ENCODE results near the gene MORC2.

The MORC2 gene

DNA sequence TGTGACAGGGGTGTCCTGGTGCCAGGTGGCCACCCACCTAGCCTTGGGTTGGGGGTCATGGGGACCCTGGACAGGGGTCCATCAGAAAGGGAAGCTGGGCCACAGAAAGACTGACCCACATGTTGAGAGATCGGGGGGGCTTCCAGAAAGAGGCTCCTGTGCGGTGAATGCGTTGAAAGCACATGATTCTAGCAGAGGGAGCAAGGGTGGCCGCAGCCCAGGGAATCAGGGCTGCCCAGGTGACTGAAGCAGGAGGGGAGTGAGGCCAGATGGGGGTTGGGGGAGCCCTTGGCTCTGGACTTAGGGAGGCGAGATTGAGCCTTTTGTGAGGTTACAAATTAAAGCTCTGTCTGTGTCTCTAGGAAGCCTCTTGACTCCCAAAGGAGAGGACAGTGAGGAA, 80.7 kb downstream of the MORC2 start:
- no peak for DNase-seq (ENCODE audit: low read depth)

GRCh38 chr22:30887453-30887852, 81.1 kb downstream of the MORC2 start:
- DNase-seq (ENCODE audit: low read depth): no peak

DNA sequence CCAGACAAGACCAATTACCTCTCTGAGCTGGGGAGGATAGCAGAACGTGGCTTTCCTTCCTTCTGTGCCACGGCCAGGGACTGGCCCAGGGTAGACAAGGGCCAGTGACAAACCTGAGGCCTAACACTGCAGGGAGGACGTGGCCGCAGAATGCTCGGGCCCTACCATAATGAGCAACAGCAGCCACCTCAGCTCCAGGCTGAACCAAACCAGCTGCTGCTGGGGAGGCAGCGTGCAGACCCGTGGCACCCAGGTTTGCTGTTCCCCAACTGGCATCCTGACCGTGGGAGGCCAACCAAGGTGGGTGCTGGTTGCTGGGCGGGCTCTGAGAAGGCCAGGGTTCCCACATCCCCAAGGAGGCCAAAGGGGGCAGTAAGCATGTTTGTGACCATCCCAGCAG, 83.0 kb downstream of the MORC2 start:
- no peak for DNase-seq (ENCODE audit: low read depth)

- no peak for DNase-seq (ENCODE audit: low read depth)
Measured at GRCh38 chr22:30885001-30885366, 83.6 kb downstream of the MORC2 start.

- no peak for DNase-seq (ENCODE audit: low read depth)
Measured at GRCh38 chr22:30884211-30885000, 84.2 kb downstream of the MORC2 start.

- DNase-seq (ENCODE audit: low read depth): no peak
Measured at GRCh38 chr22:30883586-30884145, 84.9 kb downstream of the MORC2 start.

DNA sequence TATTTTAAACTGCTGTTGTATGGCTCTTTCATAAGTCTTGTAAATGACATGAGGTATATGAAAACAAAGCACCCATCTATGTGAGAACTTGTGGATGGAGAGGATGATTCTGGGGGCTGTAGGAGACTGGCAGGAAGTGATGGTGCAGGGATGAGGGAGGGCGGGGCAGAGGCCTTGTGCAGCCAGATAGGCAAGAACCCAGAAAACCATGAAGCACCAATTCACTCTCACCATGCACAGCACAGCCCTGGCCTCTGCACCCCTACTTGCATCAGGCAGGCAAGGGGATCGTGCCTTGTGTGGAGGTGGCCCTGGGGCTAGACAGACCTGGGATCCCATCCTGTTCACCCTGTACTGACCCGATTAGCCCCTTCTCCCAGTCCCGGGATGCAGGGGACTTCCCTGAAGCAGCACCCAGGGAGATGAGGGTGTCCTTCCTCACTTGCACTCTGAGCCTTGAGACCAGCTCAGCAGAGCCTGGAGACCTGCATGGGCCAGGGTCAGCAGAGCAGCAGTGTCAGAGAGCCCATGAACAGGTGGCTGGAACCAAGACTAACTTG, 85.5 kb downstream of the MORC2 start:
- DNase-seq (ENCODE audit: low read depth): no peak

DNA sequence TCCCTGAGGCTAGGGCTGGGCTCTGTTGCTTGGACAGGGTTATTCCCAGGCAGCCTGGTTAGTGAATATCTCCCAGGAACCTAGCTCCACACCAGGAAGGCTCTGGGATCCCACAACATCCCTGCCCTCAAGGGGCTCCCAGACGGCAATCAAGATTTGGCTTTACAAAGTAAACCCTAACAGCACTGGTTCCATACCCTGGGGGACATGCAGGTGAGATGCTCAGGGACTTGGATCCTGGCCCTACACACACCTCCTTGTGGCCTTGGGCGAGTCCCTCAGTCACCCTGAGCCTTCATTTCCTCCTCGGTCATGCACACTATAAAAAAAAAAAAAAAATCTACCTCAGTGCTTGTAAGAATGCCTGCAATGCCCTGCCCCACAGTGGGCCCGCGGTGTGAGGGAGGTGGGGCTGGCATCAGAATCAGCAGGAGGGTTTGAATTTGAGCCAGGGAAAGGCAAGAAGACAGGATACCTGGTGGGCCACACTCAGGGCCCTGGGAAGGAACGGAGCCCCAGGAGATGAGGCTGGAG, 86.3 kb downstream of the MORC2 start:
- no peak for DNase-seq (ENCODE audit: low read depth)

- no peak for DNase-seq (ENCODE audit: low read depth)
Measured at GRCh38 chr22:30881361-30882183, 87.0 kb downstream of the MORC2 start.

GRCh38 chr22:30880847-30881246, 87.7 kb downstream of the MORC2 start:
- DNase-seq (ENCODE audit: low read depth): no peak

DNA sequence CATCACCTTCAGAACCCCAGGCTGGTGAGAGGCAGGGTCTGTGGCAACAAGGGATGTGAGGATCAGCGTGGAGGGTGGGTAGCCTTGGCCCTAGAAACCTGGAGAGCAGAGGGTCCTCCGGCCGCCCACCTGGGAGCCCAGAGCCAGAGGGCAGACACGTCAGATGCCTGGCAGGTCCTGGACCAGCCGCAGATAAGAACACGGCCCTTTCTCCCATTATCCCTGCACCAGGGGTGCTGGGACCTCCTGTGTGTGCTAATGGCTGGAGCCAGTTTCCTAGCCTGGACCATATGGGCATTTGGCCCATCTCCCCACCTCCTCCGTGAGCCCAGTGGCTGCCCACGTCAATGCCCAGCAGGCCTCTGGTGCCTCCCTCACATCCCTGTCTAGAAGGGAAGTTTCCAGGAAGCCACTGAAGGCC, 88.4 kb downstream of the MORC2 start:
- DNase-seq (ENCODE audit: low read depth): no peak

DNA sequence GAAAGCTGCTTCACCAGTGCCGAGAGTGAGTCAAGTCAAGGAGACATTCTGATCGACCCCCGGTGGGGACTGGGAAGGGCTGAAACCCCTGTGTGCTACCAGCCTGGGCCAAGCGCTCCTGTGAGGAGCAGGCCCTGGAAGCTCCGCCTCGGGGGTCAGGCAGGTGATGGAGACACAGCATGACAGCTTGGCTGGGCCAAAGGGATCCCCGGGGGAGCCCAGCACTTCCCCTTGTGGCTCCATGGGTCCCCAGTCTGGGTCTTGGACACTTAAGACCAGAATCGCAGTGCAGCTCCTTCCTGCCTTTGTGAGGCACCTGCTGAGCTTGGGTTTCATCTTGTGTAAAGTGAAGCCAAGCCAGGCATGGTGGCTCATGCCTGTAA, 89.2 kb downstream of the MORC2 start:
- DNase-seq (ENCODE audit: low read depth): no peak

DNA sequence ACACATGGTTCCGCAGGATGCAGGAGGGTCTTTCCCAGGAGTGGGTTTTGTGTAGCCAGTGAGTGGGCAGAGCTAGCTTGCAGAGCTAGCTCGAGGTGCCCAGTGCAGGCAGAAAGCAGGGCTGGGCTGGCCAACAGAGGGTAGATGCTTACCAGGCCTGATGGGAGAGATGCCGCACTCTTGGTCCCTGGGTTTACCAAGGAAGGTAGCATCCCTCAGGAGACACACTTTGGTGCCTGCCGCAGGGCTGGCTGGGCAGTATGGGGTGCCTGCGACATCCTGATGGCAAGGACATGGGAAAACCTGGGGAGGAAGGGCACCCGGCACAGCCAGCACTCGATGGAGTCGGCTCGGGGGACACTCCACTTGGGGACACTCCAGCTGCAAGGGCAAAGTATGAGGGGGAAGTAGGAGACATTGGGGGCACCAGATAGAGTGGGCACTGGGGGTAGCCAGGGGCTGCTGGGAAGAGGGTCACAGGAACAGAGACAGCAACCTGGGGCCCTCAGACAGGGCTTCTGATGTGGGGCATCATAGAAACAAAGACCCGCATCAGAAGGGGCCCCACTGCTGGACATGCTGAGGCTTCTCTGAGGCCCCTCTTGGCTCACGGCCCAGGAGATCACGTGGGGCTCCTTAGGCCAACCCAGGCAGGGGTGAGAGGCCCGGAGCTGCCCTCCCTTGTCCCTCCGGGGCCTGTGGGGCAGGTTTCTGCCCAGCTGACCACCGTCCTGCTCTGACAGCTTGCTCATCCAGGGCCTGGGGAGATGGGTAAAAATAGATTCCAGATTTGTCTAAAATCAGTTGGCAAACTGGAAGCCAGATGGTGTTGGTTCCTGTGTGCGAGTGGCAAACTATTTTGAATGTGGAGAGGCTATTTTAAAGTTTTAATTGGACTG, 89.8 kb downstream of the MORC2 start:
- DNase-seq (ENCODE audit: low read depth): no peak

DNA sequence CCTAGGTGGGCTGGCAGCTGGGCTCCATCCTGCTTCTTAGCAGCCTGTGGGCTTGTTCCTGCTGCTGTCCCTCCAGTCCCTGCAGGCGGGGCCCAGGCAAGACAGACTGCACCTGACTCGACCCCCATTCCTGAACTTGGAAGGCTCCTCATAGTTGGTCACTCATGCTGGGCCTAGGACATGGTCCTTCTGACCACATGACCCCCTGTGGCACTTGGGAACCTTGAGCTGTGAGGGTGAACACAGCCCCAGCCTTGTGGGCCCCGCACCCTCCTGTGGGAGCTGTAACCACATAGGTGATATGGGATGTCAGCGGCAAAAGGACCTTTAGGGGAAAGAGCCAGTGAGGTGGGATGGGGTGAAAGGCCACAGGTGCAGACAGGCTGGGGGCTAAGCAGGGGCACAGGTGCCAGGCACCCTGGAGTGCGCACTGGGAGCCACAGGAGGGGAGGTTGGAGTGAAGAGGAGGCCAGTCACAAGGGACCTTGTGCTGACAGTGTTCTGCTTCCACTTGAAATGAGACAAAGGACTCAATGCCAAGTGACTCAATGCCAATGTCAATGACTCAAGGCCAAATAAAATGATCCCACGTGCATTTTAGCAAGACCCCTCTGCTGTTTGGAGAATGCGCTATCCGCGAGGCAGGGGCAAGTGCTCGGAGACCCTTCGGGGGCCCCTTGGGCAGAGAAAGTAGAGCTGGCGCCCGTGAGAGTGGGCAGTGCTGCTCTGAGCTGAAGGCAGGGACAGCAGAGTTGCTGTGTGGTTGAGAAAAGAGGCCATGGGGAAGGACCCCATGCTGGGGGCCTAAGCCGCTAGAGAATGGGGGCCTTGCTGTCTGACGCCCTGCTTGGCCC, 90.7 kb downstream of the MORC2 start:
- no peak for DNase-seq (ENCODE audit: low read depth)

- peak; percentile 65 for DNase-seq (ENCODE audit: low read depth)
Measured at GRCh38 chr22:30876915-30877553, 91.5 kb downstream of the MORC2 start.

DNA sequence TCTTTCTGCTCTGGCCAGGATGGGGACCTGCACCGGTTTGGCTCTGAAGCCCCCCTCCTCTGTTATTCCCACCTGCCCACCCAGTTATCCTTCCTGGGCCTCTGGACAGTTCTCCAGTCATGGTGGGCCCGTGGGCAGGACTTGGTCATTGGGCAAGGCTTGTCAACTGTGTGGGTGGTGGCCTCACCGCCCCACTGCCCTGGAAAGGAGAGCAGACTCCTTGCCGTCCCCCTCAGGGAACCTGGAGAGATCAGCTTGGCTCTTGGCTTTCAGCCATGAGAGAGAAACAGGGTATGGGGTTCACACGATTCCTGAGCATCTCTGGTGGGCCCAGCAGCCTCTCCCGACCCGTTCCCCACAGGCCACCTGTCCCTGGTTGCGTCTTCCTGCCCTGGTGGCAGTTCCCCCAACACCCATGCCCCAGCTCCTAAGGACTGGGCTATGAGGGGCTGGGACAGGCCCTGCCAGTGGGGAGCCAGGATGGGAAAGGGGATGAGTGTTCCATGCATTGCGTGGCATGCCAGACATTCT, 92.3 kb downstream of the MORC2 start:
- no peak for DNase-seq (ENCODE audit: low read depth)

DNA sequence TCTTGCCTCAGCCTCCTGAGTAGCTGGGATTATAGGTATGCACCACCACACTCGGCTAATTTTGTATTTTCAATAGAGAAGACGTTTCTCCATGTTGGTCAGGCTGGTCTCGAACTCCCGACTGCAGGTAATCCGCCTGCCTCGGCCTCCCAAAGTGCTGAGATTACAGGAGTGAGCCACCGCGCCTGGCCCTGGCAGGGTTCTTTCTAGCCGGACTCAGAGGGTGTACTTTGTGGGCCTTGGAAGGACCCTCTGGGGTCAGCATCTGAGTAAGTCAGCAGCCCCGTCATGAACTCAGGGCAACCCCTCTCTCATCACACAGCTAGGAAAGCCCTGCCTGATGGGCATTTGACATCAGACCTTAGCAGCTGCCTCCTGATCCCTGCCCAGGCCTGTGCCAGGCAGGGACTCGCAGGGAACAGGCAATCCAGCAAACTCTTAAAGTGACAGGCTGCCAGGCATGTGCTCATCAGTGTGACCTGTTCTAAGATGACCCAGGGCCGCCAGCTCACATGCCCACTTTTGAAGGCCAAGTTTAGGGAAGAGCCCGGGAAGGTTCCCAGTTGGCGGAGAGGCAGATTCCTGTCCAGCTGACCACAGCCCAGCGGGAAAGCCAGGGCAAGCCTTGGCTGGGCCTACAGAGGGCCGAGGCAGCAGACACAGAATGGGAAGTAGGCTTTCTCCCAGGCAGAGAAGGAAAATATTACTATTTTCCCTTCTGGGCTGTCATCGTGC, 92.9 kb downstream of the MORC2 start:
- DNase-seq (ENCODE audit: low read depth): no peak

Measured in iris pigment epithelial cell (primary cell).